Activated CD8-positive, alpha-beta memory T cell treated with anti-CD3 and anti-CD28 coated beads, Interleukin-2, amount 50 U/mL, for 24 hours (primary cell): ENCODE results near the gene CCDC187.
"Not testable (repeated sequence)": the region's sequence is repeated elsewhere in the genome, so short reads cannot be mapped to it uniquely, and the experiment has no call there.

Source experiments
- DNase-seq: peaks from one replicate; pipeline ENCODE4 v3.0.0-alpha.2; 2020; ENCODE audit errors: extremely low read depth

The CCDC187 gene

DNA sequence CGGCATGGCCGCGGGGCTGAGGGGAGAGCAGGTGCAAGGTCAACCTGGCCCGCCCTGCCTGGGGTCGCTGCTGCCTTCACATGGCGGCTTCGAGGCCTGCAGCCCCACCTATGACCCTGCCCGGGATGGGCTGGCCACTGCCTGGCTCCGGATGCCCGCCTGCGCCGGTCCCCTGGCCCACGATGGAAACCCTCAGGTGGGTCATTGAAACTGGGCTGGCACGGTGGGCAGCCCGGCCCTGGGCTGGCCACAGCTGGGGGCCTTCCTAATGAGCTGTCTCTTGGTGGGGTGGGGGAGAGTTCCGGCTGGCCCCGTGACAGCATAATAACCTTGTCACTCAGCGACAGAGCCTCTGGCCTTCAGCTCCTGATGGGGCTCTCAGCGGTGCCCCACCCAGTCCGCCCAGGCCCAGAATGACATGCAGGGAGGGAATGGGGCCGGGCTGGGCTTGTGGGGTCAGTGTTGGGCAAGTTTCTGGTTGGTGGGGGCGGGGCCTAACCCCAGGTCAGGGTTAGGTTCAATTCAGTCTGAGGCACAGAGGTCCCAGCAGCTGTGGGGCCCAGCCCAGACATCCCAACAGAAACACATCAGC is at the start of gene CCDC187:
CCDC187 (minus strand) TSS at position 270 of the 592 bp plus-strand sequence; CDS start at position 6, 264 bp downstream.
- no peak for DNase-seq

DNA sequence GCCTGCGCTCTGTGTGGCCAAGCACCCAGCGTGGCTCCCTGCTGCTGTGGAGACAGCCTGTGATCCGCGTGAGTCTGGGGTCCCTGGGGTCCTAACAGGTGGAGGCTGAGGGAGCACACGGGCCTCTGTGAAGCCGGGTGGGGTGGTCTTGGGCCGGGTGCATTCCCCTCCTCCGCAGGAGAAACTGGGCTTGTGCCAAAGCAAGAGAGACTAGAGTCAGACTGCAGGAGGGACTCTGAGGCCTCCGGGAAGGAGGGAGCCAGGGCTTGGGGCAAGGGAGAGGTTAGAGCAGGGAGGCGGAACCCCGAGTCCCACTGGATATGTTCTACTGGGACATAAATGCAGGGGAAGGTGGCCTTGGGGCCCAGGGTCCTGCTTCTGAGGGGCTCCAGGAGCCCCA is 49.2 kb upstream of the CCDC187 start:
- no peak for DNase-seq

DNA sequence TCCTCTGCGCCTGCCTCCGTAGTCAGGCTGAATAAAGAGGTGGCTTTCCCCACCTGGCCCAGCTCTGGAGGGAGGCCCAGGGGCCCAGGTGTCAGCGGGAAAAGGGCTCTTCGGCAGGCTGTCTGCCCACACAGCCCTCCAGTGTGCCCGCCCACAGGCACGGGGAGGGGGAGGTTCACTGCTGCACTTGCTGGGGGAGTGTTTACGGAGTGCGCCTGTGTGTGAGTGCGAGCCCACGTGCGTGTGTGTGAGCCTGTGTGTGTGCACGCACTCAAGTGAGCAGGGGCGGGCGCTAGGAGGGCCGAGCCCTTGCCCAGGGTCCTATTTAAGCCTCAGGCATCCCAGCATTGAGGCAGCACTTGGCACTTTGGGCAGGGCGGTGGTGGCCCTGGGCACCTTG is 48.8 kb upstream of the CCDC187 start:
- no peak for DNase-seq

DNA sequence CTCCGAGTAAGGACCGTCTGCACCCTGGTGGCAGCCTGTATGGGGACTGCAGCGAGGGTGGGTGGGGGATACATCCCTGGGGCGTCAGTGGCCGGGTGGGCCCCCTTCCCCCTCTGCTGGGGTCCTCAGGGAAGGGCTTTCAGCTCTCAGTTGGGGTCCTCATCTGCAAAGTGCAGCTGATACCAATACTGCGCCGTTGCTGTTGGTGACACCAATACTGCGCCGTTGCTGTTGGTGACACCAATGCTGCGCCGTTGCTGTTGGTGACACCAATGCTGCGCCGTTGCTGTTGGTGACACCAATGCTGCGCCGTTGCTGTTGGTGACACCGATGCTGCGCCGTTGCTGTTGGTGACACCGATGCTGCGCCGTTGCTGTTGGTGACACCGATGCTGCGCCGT is 48.0 kb upstream of the CCDC187 start:
- not testable (repeated sequence) for DNase-seq

DNA sequence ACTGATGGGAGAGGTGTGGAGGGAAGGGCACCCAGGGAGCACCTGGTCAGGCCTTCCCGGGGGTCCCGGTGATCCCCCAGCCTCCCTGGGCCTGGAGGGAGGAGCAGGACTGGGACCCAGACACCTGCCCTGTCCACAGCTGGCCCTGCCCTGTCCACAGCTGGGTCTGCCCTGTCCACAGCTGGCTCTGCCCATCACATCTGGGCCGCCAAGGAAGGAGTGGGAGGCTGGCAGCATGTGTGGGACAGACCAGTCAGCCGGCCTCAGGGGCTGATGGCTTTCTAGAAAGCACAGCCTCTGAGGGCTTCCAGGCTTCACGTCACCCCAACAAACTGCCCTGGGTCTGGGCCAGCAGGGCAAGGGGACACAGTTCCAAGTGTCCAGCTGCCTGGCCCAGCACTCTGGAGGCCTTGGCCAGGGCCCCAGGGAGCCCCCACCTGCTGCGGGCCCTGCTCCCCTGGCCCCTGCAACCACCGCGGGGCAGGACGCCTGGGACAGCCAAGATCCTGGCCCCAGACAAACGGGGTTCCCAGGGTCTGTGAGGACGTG is 47.4 kb upstream of the CCDC187 start:
- DNase-seq, result no peak

DNA sequence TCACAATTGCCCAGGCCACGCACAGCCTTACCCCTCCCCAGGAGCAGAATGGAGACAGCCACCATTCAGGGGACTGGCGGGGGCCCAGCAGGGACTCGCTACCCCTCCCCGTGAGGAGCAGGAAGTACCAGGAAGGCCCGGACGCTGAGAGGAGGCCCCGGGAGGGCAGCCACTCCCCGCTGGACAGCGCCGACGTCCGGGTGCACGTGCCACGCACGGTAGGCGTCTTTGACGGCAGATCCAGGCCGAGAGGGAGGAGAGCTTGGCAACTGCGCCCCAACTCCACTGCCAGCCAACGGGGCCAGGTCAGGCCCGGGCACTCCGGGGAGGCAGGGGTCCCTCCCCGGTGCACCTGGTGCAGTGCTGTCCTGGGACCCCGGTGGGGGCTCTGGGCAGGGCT is 45.7 kb upstream of the CCDC187 start:
- DNase-seq, result no peak

DNA sequence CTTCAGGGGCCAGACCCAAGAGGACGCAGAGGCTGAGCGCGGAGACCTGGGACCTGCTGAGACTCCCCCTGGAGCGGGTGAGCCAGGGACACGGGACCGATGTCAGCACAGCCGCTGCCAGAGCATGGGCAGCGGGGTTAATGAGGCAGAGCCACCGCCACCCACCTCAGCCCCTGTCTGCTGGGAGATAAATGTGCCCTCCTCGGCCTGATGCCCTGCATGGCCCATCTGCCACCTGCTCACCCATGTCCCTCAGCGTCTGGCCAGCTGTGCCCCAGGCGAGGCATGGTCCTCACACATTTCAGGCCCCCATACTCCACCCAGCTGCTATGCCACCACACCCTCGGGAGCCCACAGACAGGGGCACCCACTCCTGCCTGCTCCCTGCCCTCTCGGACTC is 44.8 kb upstream of the CCDC187 start:
- no peak for DNase-seq

DNA sequence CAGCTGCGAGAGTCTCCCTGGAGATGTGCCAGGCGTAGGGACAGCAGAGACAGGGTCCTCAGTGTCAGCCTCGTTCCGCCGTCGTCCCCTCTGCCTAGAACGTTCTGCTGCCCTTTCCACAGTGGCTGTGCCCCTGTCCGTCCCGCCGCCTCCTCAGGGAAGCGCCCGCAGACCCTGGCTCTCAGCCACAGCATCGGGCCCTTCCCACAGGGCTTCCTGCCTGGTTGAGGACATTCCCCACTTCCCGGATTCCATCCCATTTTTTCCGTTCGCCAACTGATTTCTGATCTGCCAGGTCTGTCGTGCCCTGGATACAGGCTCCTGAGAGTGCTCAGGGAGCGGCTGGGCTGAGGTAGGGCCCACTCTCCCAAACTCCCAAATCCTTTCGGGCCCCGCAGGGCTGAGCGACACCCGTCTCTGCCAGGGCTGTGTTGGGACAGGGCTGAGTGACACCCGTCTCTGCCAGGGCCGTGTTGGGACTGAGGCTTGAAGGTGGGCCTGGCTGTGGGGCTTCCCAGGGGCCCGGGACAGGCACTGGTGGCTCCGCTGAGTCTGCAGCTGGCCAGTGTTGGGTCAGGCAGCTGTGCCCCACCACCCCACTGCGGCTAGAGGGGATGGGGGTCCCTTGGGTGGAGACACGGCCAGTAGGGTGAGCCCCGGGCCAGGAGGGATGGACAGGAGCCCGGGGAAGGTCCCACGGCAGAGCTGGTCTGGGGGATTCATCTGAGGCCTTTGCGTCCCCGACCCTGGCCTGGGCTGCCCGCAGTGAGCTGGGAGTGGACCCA is 43.8 kb upstream of the CCDC187 start:
- DNase-seq, result no peak

GRCh38 chr9:136346927-136347465 is 43.1 kb upstream of the CCDC187 start:
- DNase-seq, result no peak

- DNase-seq, result no peak
These were observed 42.2 kb upstream of the CCDC187 start for GRCh38 chr9:136346157-136346481.

DNA sequence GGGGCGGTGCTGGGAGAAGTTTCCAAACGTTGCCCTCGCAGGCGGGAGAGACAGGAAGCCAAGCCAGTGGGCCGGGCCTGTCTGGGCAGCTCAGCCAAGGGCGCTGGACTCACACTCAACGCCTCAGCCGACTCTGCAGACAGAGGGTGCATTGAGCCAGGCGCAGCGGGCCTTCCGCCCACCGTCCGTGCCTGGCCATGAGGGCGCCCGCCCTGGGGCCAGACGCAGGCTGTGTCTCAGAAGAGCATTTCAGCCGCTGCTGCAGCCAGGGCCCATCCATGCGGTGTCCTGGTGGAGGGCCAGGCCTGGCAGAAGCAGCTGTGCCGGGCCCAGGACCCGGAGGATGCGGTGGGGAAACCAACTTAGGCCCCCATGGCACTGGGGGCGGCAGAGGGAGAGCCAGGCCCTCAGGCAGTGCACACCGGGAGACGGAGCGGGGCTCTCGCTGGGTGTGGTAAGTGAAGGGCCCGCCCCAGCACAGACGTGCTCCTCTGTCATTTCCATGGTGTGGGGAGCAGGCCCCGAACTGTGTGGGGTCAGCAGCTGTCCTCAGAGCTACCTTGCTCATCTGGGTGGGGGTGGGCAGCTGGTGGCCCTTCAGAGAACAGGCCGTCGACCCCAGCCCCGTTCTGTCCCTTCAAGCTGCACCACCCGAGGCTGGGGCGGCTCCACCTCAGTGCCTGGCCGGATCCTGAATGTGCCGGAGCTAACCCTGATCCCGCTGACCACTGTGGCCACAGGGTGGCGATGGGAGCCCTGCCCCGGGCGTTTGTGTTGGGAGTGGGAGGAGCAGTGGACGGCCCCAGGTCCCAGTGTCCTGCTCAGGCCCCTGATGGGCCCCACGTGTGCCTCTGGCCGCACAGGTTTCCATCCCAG is 41.6 kb upstream of the CCDC187 start:
- no peak for DNase-seq

DNA sequence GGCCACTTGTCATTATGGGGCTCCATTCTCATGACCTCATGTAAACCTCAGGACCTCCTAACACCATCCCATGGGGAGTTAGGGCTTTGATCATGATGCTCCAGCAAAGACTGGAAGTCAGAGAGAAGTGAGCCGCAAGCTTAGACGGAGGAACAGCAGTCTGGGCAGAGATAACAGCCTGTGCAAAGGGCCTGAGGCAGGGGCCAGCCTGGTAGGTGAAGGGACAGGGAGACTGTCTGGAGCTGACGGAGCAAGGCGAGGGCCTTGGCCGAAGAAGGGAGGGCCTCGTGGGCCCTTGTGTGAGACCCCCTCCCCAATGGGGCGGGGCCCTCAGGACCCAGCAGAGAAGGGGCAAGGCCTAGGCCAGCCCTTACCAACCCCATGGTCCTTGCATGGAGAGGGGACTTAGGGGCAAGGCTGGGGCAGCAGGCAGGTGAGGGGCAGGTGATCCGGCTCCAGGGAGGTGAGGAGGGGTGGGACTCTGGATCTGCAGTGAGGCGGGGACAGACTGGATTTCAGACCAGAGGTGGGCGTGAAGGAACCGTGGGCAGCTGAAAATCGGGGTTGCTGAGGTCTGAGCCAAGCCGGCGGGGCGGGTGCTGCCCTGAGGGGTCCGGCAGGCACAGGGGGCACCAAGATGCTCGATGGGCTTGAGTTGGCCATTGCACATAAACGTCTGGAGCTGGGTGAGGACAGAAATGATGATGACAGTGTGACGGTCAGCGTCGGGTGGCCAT is 40.8 kb upstream of the CCDC187 start:
- DNase-seq, result no peak

- no peak for DNase-seq
These were observed 40.0 kb upstream of the CCDC187 start for GRCh38 chr9:136343884-136344269.

DNA sequence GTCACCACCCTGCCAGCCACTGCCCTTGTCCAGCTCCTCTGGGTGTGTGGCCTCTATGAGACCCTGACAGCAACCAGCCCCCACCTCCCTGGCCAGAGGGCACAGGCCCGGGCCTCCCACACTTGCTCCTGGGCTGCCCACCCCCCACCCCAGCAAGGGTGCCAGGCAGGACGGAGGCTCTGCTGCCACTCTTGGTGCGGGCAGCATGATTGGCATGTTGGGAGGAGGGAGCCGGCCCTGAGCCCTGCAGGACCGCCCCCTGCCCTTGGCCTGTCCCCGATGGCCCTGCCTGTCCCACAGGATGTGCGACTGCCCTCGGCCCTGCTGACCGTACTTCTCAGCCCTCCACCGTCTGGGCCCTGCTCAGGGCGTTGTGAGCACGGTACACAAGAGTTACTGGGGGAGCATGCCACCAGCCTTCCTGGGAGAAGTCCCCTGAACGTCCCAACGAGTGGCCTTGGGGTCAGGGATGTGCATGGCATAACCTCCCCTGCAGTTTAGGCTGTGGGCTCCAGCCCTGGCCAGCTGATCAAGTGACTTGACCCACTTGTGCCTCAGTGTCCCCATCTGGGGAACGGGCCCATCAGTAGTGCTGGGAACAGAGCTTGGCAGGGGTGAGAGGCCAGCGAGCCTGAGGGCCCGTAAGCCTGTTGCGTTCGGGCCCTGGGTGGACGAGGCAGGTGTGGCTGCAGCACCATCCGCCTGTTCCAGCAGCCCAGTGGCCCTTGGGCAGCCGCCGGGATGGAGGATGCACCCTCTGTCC is 39.4 kb upstream of the CCDC187 start:
- DNase-seq, result no peak

DNA sequence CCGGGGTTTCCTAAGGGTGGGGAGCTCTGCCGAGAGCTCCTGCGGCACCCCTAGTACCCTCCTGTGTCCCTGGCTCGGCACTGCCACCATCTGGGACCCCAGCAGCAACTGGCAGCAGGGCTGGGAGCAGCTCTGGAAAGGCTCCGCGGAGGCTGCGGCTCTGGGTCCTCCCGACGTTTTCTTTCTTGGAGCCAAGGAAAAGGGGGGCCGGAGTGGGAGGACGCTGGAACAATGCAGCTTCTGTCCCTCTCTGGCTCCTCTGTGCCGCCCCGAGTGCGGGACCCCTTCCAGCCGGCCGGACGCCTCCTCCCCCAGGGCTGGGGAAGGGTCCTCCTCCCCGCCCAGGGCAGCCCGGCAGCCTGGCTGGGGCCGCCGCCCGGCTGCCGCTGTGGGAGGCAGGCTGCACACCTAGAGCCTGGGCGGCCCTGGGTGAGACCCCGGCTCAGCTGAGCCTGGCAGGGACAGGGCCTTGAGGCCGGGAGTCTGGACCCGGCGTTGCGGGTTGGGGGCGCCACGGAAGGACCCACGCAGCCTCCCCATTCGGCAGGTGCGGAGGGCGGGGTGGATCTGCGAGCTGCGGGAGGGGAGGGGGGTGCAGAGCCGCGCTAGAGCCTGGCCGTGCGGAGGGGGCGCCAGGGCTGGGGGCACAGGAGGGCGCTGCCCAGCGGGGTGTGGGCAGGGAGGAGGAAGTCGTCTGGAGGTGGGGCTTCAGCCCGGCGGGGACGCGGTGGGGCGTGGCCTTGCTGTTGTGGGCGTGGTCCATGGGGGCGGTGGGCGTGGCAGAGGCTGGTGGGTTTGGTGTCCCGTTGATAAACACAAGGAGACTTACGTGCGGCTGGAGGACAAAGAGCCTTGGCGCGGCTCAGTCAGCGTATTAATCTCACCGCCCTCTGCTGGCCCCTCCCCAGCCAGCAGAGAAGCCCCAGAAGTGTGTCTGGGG is 38.6 kb upstream of the CCDC187 start:
- DNase-seq, result peak; percentile 44

DNA sequence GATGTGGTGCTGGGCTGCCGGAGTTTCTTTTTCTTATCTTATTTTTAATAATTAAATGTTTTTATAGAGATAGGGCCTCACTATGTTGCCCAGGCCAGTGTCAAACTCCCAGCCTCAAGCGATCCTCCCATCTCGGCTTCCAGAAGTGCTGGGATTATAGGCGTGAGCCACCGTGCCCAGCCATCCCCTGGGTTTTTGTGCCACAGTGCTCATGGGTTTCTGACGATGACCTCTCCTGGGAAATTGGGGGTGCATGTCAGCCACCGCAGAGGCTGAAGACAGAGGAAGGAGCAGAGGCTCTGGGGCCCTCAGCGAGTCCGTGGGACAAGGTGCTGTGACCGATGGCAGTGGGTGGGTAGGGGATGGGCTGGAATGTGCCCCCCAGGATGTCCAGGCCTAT is 37.9 kb upstream of the CCDC187 start:
- no peak for DNase-seq

DNA sequence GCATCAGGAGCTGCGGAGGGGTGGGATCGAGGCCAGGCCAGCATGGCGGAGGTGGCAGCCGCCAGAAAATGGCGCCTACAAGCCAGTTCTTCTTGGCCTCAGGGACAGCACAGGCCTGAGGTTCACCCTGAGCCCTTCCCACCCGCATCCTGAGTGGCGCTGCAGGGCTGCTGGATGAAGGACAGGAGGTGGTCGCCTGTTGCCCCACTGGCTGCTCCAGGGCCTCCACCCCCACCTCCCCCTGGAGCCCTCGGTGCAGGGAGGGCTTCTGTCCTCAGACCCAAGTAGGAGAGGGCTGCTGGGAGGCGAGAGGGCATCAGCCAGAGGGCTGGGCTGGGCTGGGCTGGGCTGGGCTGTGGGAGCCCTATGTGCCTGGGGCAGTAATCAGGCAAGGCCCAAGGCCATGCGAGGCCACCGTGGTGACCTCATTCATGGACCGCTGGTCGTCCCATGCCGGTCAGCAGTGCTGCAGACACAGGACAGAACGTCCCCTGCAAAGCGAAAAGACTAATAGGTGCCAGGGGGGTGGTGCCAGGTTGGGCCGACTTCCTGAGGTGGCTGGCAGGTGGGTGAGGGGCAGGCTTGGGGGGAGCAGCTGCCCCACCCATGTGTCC is 37.3 kb upstream of the CCDC187 start:
- no peak for DNase-seq

DNA sequence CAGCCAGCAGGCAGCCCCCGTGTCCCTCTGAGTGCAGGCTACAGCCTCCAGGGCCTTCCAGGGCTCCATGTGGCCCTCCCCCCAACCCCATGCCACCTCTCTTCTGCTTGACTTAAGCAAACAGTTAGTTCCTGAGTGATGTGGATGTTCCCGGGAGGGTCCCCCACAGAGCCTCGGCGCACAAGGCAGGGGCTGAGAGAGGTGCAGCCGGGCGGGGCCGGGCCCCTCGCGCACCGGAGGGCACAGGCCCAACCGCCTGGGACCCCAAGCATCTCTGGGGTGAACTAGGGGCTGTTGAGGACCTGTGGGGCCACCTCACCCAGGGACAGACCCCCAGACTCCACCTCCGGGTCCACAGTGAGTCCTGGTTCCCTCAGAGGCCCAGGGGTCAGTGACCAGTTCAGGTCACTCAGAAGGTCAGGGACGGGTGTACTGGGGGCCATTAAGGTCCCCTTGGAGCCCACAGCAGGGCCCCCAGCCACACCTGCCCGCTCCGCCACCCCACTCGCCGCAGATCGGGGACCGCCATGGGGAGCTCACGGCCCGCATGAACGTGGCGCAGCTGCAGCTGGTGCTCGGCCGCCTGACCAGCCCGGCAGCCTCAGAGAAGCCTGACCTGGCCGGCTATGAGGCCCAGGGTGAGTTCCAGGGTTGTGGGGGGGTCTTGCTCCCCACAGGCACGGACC is 36.6 kb upstream of the CCDC187 start:
- DNase-seq, result no peak

DNA sequence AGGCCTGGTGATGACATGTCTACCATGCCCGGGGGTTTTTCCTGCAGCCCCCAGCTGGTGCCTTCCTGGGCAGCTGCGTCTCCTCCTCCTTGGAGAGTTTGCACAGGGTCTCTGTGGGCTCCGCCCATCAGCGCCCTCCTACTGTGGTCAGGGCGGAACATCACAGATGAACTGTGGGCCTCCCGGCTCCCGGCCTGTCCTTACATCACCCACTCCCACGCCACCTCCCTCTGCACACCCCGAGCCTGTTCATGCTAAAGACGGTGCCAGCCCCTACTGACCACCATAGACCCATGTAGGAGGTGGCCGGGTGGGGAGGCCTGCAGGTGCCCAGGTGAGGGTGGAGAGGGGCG is 36.0 kb upstream of the CCDC187 start:
- DNase-seq, result no peak
